HG03095 (cell line): Measurements from ENCODE around the gene RSAD1.

Experiments used
- ATAC-seq: cut with Tn5 transposase; IDR thresholded peaks from one replicate; pipeline ENCODE4 v1.9.1; 2021; ENCODE audit warnings: moderate library complexity; ENCODE audit not compliant: unreplicated experiment

RSAD1 gene

GRCh38 chr17:50478391-50479381, at the start of gene RSAD1:
Gene RSAD1, plus strand, starts transcription at chr17:50478860. Its CDS starts 25 bp downstream, at chr17:50478885.
- ATAC-seq = peak; percentile 89

- ATAC-seq = no peak
Observed at GRCh38 chr17:50429793-50430192, 48.9 kb upstream of the RSAD1 start.

DNA sequence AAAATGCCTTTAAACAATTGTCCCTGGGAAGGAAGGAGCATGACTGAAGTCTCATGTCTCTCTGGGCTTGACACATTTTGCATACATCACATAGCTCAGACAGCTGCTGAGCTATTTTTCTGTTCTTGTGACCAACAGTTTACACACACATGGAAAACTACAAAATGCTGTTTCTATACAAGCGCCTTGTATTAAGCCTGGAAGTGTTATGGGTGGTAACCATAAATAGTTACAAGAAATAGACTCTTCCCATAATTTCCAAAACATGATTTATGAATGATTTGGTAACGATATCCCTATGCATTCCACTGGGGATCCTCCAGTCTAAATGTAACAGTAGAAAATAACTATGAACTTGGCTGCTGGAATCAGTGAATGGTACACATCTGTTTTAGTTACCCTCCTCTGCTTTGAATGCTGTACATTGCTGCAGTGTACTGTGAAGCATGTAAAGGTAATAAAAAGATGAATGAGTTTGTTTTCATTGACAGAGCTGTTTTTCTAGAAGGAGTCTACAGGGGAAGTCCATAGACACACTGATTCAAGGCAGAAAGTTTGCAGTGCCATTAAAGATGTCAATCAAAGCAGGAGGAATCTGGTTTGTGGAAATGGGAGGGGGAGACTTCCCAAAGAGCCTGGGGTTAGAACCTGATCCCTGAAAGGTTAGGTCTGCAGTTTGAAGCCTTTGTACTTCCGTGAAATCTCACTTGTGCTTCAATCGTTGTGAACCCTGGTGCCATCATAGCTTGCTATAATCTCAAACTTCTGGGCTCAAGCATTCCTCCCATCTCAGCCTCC, 47.6 kb upstream of the RSAD1 start:
- ATAC-seq = no peak

GRCh38 chr17:50432125-50432762, 46.4 kb upstream of the RSAD1 start:
- no peak for ATAC-seq

DNA sequence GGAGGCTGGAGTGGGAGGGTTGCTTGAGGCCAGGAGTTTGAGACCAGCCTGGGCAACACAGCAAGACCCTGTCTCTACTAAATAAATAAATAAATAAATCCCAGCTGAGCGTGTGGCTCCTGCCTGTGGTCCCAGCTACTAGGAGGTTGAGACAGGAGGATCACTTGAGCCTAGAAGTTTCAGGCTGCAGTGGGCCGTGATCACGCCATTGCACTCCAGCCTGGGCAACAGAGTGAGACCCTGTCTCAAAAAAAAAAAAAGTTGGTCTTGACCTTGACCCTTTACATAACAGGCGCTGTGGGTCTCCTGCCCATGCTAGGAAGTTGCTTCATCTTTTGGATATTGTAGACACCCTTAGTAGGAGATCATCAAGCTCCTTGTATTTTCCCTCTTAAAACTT, 41.3 kb upstream of the RSAD1 start:
- ATAC-seq = no peak

DNA sequence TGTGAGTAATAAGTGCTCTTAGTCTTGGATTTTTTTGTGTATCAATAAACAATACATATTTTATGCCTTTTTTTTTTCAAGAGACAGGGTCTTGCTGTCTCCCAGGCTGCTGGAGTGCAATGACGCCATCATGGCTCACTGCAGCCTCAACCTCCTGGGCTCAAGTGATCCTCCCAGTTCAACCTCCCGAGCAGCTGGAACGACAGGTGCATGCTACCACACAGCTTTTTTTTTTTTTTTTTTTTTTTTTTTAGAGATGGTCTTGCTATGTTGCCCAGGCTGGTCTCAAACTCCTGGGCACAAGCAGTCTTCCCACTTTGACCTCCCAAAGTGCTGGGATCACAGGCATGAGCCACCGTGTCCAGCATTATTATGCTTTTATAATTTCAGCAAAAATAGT, 39.7 kb upstream of the RSAD1 start:
- no peak for ATAC-seq

DNA sequence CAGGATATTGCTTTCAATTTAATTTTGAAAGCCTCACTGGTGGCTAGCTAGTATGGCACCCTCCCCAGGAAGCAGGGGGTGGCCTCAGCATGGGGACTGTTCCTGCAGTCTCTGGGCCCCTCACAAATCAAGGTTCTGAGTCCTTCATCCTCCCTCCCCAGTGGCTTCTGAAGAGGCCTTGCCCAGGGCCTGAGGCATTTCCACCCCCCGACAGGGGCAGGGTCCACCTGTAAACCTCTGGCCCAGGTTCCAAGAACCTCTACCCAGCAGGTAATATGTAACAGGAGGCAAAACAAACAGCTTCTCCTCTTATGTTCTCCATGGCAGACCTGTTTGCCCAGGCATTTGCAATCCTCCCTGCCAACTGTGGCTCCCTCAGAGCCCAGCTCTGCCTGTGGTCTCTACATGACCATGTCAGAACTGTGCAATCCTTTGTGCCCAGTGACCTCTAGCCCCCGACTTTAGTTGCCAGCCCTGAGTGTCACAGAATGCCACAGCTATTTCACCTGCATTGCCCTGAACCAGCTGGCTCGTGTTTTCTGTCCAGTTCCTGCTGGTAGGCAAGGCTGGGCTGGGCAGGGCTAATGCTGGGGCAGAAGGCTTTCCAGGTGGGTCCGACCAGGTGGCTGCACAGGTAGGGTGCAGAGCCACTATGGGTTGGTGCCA, 38.4 kb upstream of the RSAD1 start:
- no peak for ATAC-seq

DNA sequence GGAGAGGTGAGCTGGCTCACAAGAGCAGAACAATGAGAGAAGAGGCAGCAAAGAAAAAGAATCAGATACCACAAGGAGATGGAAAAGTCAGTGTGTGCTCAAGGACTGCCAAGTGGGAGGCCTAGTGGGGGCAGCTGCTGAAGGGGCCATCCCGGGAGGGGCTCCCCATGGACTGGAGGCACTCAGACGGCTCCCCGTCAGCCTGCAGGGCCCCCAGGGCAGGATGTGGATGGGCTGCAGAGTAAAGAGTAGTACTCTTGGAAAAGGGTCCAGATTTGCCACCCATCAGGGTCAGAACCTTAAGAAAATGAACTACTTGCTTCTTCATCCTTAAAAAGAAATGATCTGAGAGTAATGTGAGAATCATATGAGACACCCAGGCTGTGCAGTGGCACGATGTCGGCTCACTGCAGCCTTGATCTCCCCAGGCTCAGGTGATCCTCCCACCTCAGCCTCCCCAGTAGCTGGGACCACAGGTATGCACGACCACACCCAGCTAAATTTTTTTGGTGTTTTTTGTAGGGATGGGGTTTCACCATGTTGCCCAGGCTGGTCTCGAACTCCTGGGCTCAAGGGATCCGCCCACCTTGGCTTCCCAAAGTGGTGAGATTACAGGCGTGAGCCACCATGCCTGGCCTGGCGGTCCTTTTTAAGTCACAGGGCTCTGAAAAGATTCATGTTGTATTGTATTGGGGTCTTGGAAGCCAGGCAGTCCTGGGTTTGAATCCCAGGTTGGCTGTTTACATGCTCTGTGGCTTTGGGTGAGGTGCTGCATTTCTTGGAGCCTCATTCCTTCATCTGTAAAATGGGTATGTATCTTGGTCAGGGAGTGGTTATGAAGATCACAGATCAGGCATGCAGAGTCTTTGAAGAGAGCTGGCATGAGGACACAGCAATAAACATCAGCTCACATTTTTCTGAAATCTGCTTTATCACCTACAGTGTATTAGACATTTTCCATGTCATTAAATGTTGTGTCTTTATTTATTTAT, 37.5 kb upstream of the RSAD1 start:
- ATAC-seq = no peak

DNA sequence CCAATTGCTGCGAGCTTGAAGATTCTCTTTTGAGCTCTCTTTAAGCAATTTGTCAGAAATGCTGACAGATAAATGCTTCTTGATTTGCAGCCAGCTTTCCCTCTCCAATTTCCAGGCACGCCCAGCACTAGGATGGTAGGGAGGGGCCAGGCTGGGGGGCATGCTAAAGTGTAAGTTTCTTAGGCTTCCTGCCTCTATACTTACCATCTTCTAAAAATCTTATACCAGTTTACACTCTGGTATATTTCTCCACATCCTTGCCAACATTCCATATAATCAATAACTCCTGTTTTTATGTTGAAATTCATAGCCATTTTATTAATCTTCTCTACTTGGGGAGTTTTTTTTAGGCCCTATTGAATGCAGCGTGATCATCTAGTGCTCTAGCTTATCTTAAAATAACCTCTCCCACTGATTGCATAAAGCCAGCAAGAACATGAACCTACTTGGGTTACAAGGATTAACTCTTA, 35.1 kb upstream of the RSAD1 start:
- ATAC-seq = no peak

DNA sequence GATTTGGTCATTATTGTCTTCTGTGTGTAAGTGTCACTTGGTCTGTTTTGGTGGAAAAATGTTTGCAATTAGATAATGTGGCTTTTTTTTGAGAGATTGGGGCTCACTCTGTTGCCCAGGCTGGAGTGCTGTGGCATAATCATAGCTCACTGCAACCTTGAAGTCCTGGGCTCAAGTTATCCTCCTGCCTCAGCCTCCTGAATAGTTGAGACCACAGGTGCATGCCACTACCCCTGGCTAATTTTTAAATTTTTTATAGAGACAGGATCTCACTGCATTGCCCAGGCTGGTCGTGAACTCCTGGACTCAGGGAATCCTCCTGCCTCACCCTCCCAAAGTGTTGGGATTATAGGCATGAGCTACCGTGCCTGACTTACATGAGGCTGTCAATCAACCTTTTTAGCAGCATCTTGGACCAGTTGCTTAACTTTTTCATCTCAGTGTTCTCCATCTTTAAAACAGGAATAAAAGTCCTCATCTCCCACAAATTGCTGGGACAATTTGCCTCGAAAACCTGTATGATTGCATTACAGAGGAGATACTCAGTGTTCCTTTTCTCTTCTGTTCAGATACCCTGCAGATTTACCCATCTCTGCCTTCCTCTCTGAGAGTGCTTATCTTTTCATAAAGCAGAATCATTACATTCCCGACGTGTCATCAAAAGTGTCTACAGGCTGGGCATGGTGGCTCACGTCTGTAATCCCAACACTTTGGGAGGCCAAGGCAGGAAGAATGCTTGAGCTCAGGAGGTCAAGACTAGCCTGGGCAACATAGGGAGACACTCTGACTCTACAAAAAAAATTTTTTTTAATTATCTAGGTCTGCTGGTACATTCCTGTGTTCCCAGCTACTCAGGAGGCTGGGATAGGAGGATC, 33.6 kb upstream of the RSAD1 start:
- ATAC-seq = no peak

GRCh38 chr17:50445730-50446325, 32.8 kb upstream of the RSAD1 start:
- no peak for ATAC-seq

GRCh38 chr17:50447870-50448595, 30.6 kb upstream of the RSAD1 start:
- no peak for ATAC-seq

DNA sequence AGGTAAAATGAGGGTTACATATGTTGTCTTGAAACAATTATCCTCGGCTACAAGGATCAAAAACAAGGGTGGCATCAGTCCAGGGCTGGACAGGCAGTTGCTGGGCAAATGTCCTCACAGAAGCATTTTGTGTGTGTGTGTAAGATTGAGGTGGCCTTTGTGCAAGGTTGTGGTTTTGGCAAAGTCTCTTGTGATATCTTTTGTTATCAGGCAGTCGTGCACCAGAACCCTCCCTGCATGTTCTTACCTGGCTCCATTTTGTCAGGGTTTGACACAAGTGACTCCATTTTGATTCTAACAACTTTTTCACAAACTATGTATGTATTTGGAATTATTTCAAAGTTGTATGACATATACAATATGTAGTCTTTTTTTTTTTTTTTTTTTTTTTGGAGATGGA, 30.0 kb upstream of the RSAD1 start:
- no peak for ATAC-seq

- no peak for ATAC-seq
Observed at GRCh38 chr17:50451943-50452629, 26.6 kb upstream of the RSAD1 start.

GRCh38 chr17:50452630-50453300, 25.9 kb upstream of the RSAD1 start:
- no peak for ATAC-seq

DNA sequence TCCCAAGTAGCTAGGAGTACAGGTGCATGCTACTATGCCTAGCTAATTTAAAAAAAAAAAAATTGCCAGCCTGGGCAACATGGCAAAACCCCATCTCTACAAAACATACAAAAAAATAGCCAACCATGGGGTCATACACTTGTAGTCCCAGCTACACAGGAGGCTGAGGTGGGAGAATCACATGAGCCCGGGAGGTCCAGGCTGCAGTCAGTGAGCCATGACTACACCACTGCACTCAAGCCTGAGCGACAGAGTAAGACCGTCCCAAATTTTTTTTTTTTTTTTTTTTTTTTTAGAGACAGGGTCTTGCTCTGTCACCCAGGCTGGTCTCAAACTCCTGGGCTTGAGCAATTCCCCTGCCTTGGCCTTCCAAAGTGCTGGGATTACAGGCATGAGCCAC, 24.8 kb upstream of the RSAD1 start:
- no peak for ATAC-seq
